ENCODE data around the gene ALK.

- TF ChIP-seq CTCF (IDR thresholded peaks at IDR 0.05; ENCODE audit: borderline replicate concordance, extremely low read depth, low read length, poor library complexity, severe bottlenecking): no peak
- no peak for TF ChIP-seq EZH2 (IDR thresholded peaks at IDR 0.05; ENCODE audit: borderline replicate concordance, low read depth, low read length, severe bottlenecking)
Observed at GRCh38 chr2:29558097-29558496, 363.3 kb downstream of the ALK start.

Data from DND-41 (cell line).